HG03342 (cell line): ENCODE results near the gene SUSD3.

ENCODE experiments used
- ATAC-seq: cut with Tn5 transposase; IDR thresholded peaks from one replicate; pipeline ENCODE4 v1.9.1; 2021; ENCODE audit warnings: mild to moderate bottlenecking, moderate library complexity; ENCODE audit not compliant: unreplicated experiment

The SUSD3 gene

GRCh38 chr9:93121316-93122241 is 63.1 kb downstream of the SUSD3 start:
- ATAC-seq, result no peak

- ATAC-seq, result no peak
Measured at GRCh38 chr9:93122721-93123221, 64.3 kb downstream of the SUSD3 start.

- ATAC-seq, result no peak
Measured at GRCh38 chr9:93123561-93124283, 65.2 kb downstream of the SUSD3 start.

- ATAC-seq, result no peak
Measured at GRCh38 chr9:93124793-93125192, 66.3 kb downstream of the SUSD3 start.

- ATAC-seq, result no peak
Measured at GRCh38 chr9:93125331-93125894, 66.9 kb downstream of the SUSD3 start.

- no peak for ATAC-seq
Measured at GRCh38 chr9:93126151-93126781, 67.8 kb downstream of the SUSD3 start.

- ATAC-seq, result no peak
Measured at GRCh38 chr9:93126825-93127368, 68.4 kb downstream of the SUSD3 start.

GRCh38 chr9:93127395-93127911 is 69.0 kb downstream of the SUSD3 start:
- no peak for ATAC-seq

GRCh38 chr9:93128011-93128714 is 69.7 kb downstream of the SUSD3 start:
- no peak for ATAC-seq

- no peak for ATAC-seq
Measured at GRCh38 chr9:93128715-93129224, 70.3 kb downstream of the SUSD3 start.

- no peak for ATAC-seq
Measured at GRCh38 chr9:93129286-93129685, 70.8 kb downstream of the SUSD3 start.

- no peak for ATAC-seq
Measured at GRCh38 chr9:93129691-93130500, 71.4 kb downstream of the SUSD3 start.

GRCh38 chr9:93130861-93131481 is 72.5 kb downstream of the SUSD3 start:
- ATAC-seq, result no peak

- ATAC-seq, result no peak
Measured at GRCh38 chr9:93131599-93132286, 73.2 kb downstream of the SUSD3 start.

- no peak for ATAC-seq
Measured at GRCh38 chr9:93132287-93132927, 73.9 kb downstream of the SUSD3 start.

- ATAC-seq, result no peak
Measured at GRCh38 chr9:93132946-93133680, 74.6 kb downstream of the SUSD3 start.

GRCh38 chr9:93133681-93134014 is 75.1 kb downstream of the SUSD3 start:
- peak; percentile 50 for ATAC-seq
